Tibial nerve (tissue), 4 donors: ENCODE measurements around the gene LYRM4. TPM values are rescaled to one million over a fixed set of nuclear protein-coding genes. Genes with fewer than 3 reads are reported as not detected.

ENCODE experiments used
- DNase-seq, 2 donors: peaks; one replicate each; pipeline ENCODE4 v3.0.0-alpha.2; 2019; ENCODE audit warnings: low spot score in 2 of 2
- H3K27ac ChIP-seq, 4 donors: fragments of 200-600 bp; sonication (generic) in 3 of 4; one replicate each; pipeline ENCODE4 v1.5.1; 2017 to 2019; ENCODE audit warnings: mild to moderate bottlenecking in 1 of 4
- H3K27me3 ChIP-seq, 2 donors: fragments of 200-600 bp; sonication (generic) in 1 of 2; one replicate each; pipeline versions ENCODE4 v1.5.1 to v1.6.0; 2017 to 2019
- H3K36me3 ChIP-seq, 3 donors: fragments of 200-600 bp; sonication (generic); one replicate each; pipeline ENCODE4 v1.5.1; 2018 to 2019
- H3K4me1 ChIP-seq, 4 donors: fragments of 200-600 bp; sonication (generic) in 3 of 4; one replicate each; pipeline ENCODE4 v1.5.1; 2017 to 2019
- H3K4me3 ChIP-seq, 4 donors: fragments of 200-600 bp; sonication (generic) in 3 of 4; one replicate each; pipeline ENCODE4 v1.5.1; 2017 to 2019; ENCODE audit warnings: mild to moderate bottlenecking in 1 of 4, moderate library complexity in 1 of 4
- H3K9me3 ChIP-seq, 4 donors: fragments of 200-600 bp; sonication (generic) in 3 of 4; one replicate each; pipeline ENCODE4 v1.5.1; 2017 to 2019
- CTCF ChIP-seq, 5 experiments: fragments of 200-600 bp in 3 of 5; fragments of 450-650 bp in 2 of 5; sonication (generic) in 3 of 5; IDR thresholded peaks; one replicate each; pipeline ENCODE4 v1.5.1; 2016 to 2019; ENCODE audit warnings: antibody characterized with exemption in 5 of 5, mild to moderate bottlenecking in 3 of 5, moderate library complexity in 2 of 5
- EP300 ChIP-seq, 2 donors: sonication (generic); formaldehyde crosslinking; IDR thresholded peaks; one replicate each; pipeline ENCODE4 v1.6.1; 2017; ENCODE audit warnings: antibody characterized with exemption in 2 of 2, mild to moderate bottlenecking in 1 of 2
- POLR2A ChIP-seq, 2 donors: fragments of 450-650 bp; IDR thresholded peaks; one replicate each; pipeline ENCODE4 v1.6.1; 2017; ENCODE audit warnings: antibody characterized with exemption in 2 of 2, mild to moderate bottlenecking in 2 of 2, moderate library complexity in 2 of 2
- WGBS, 2 donors: methylation state at CpG; one replicate each; pipeline ENCODE4 v1.1.5; 2018; 5-methylcytosine and 5-hydroxymethylcytosine counted together
- total RNA-seq, 4 donors: library from RNA; depleted of rRNA; stranded (reverse); fragments of >200 nt; gene quantifications; one replicate each; pipeline ENCODE4 v1.1.0, GENCODE V29; 2016

The LYRM4 gene
- total RNA-seq, 4 donors from 2014 or later, result 21.8 to 31.0 (median 27.4) TPM

- no peak for DNase-seq
- Histone ChIP-seq H3K4me1 (peaks cover 0 to 11% (median 0%) of the 10 kb centered on the region in 4 donors), H3K4me3 (no peak overlapping the region), H3K9me3 (no peaks in the 10 kb centered on the region), H3K27me3 (no peaks in the 10 kb centered on the region), H3K27ac (no peak overlapping the region), H3K36me3 (peaks cover 0 to 3% (median 0%) of the 10 kb centered on the region in 3 donors)
- 82 to 85% methylated on average over 11 of the region's 11 CpGs for WGBS, 2 donors
- TF ChIP-seq CTCF (IDR thresholded peaks at IDR 0.05), result no peak
- no peak for TF ChIP-seq EP300 (IDR thresholded peaks at IDR 0.05)
- no peak for TF ChIP-seq POLR2A (IDR thresholded peaks at IDR 0.05)
Measured at GRCh38 chr6:5294392-5295211, 33.9 kb upstream of the LYRM4 start.

- Histone ChIP-seq H3K27me3 (no peaks in the 10 kb centered on the region), H3K4me3 (no peak overlapping the region), H3K4me1 (peaks cover 0 to 11% (median 0%) of the 10 kb centered on the region in 4 donors), H3K27ac (no peak overlapping the region), H3K9me3 (no peaks in the 10 kb centered on the region), H3K36me3 (peaks cover 0 to 3% (median 0%) of the 10 kb centered on the region in 3 donors)
- DNase-seq, result no peak
- no peak for TF ChIP-seq POLR2A (IDR thresholded peaks at IDR 0.05)
- no peak for TF ChIP-seq CTCF (IDR thresholded peaks at IDR 0.05)
- TF ChIP-seq EP300 (IDR thresholded peaks at IDR 0.05), result no peak
- 82 to 87% methylated on average over 2 of the region's 2 CpGs for WGBS, 2 donors
Measured at GRCh38 chr6:5293692-5294091, 32.9 kb upstream of the LYRM4 start.

- TF ChIP-seq EP300 (IDR thresholded peaks at IDR 0.05), result no peak
- no peak for TF ChIP-seq POLR2A (IDR thresholded peaks at IDR 0.05)
- no peak for TF ChIP-seq CTCF (IDR thresholded peaks at IDR 0.05)
- H3K4me1 ChIP-seq, result peaks cover 0 to 20% (median 2%) of the 10 kb centered on the region in 4 donors
Measured at GRCh38 chr6:5292154-5292553, 31.4 kb upstream of the LYRM4 start.

GRCh38 chr6:5290500-5290899 lies 29.8 kb upstream of the LYRM4 start:
- Histone ChIP-seq H3K36me3 (no peaks in the 10 kb centered on the region), H3K9me3 (no peaks in the 10 kb centered on the region), H3K27me3 (no peaks in the 10 kb centered on the region), H3K4me1 (peaks cover 0 to 24% (median 2%) of the 10 kb centered on the region in 4 donors), H3K4me3 (no peak overlapping the region), H3K27ac (no peak overlapping the region)
- no peak for DNase-seq
- TF ChIP-seq POLR2A (IDR thresholded peaks at IDR 0.05), result no peak

More at GRCh38 chr6:5292154-5292553, 31.4 kb upstream of the LYRM4 start:
- no peak overlapping the region for H3K27ac ChIP-seq
- no peak for DNase-seq
- H3K36me3 ChIP-seq, result peaks cover 0 to 3% (median 0%) of the 10 kb centered on the region in 3 donors
- no peaks in the 10 kb centered on the region for H3K27me3 ChIP-seq
- no peak overlapping the region for H3K4me3 ChIP-seq
- H3K9me3 ChIP-seq, result no peaks in the 10 kb centered on the region
- 63 to 79% methylated on average over 1 of the region's 1 CpG for WGBS, 2 donors

DNA sequence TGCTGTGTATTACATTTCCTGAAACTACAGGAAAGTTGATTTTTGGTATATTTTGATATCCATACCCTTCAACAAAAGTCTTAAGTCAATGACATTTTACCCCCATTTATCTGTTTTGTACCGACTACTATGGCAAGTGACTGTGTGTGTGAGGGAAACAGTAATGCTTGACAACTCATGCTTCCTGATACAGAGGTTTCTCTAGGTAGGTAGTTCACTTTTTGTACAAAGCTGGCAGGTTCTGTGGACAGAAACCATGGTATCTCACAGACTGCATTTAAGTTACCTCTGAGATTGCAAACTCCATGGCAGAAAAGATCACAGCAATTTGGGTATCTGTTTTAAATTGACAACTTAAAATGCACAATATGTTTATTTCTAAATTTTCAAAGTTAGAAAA lies 29.3 kb upstream of the LYRM4 start:
- 88 to 100% methylated on average over 1 of the region's 1 CpG for WGBS, 2 donors
- no peaks in the 10 kb centered on the region for H3K9me3 ChIP-seq
- TF ChIP-seq EP300 (IDR thresholded peaks at IDR 0.05), result no peak
- no peak for TF ChIP-seq POLR2A (IDR thresholded peaks at IDR 0.05)
- no peak for TF ChIP-seq CTCF (IDR thresholded peaks at IDR 0.05)

More for the DNA sequence above, 29.3 kb upstream of the LYRM4 start:
- Histone ChIP-seq H3K4me3 (no peak overlapping the region), H3K4me1 (peaks cover 0 to 24% (median 2%) of the 10 kb centered on the region in 4 donors), H3K27ac (no peak overlapping the region), H3K36me3 (peaks cover 0 to 1% (median 0%) of the 10 kb centered on the region in 3 donors), H3K27me3 (no peaks in the 10 kb centered on the region)
- no peak for DNase-seq
